Spleen (tissue), 11 donors: Measurements from ENCODE around the gene AMPD1. TPM values are rescaled to one million over a fixed set of nuclear protein-coding genes. Genes with fewer than 3 reads are reported as not detected.

Source experiments
- DNase-seq: peaks from one replicate; pipeline ENCODE4 v3.0.0-alpha.2; 2020
- H3K27ac ChIP-seq, 8 donors: fragments of 200-600 bp; sonication (generic) in 7 of 8; 1 replicate in 4 of 8; 2 replicates in 4 of 8; pipeline versions ENCODE4 v1.5.0 to v1.8.0; 2016 to 2021; ENCODE audit warnings: inconsistent platforms in 4 of 8, mild to moderate bottlenecking in 4 of 8, moderate library complexity in 1 of 8
- H3K27me3 ChIP-seq, 7 donors: fragments of 200-600 bp; sonication (generic) in 6 of 7; replicated peaks in 1 of 7; 1 replicate in 4 of 7; 2 replicates in 3 of 7; pipeline versions ENCODE4 v1.5.0 to v1.8.0; 2016 to 2021; ENCODE audit warnings: inconsistent platforms in 3 of 7, mild to moderate bottlenecking in 1 of 7
- H3K36me3 ChIP-seq, 6 donors: fragments of 200-600 bp; sonication (generic) in 5 of 6; 1 replicate in 4 of 6; 2 replicates in 2 of 6; pipeline versions ENCODE4 v1.5.0 to v1.8.0; 2016 to 2021; ENCODE audit warnings: inconsistent platforms in 2 of 6
- H3K4me1 ChIP-seq, 6 donors: fragments of 200-600 bp; sonication (generic) in 5 of 6; 1 replicate in 3 of 6; 2 replicates in 3 of 6; pipeline versions ENCODE4 v1.5.0 to v1.8.0; 2016 to 2021; ENCODE audit warnings: inconsistent platforms in 3 of 6
- H3K4me3 ChIP-seq, 8 donors: fragments of 200-600 bp; sonication (generic) in 7 of 8; 1 replicate in 4 of 8; 2 replicates in 4 of 8; pipeline versions ENCODE4 v1.5.0 to v1.8.0; 2016 to 2021; ENCODE audit warnings: inconsistent platforms in 4 of 8, mild to moderate bottlenecking in 4 of 8, moderate library complexity in 2 of 8
- H3K9me3 ChIP-seq, 8 donors: fragments of 200-600 bp; sonication (generic) in 7 of 8; 1 replicate in 4 of 8; 2 replicates in 4 of 8; pipeline versions ENCODE4 v1.5.0 to v1.8.0; 2016 to 2021; ENCODE audit warnings: inconsistent platforms in 4 of 8
- POLR2A ChIP-seq, 3 donors: fragments of 450-650 bp; IDR thresholded peaks; one replicate each; pipeline ENCODE4 v1.5.1; 2017; ENCODE audit warnings: antibody characterized with exemption in 3 of 3, mild to moderate bottlenecking in 1 of 3
- POLR2AphosphoS5 ChIP-seq, 3 donors: sonication (generic); formaldehyde crosslinking; IDR thresholded peaks; one replicate each; pipeline ENCODE4 v1.5.1; 2017; ENCODE audit warnings: antibody characterized with exemption in 3 of 3
- WGBS, 5 donors: extraction: QIAGEN DNeasy Blood & Tissue Kit in 3 of 5; methylation state at CpG; one replicate each; pipeline versions ENCODE4 v1.1.5 to v1.1.7; 2013 to 2018; 5-methylcytosine and 5-hydroxymethylcytosine counted together
- intact Hi-C: fragments of 100-400 bp; cut with DNase I; formaldehyde crosslinking; loops from one replicate; pipeline ENCODE4 v1.15.0; 2023; ENCODE audit warnings: low total_unique reads
- polyA plus RNA-seq, 3 donors: library from polyadenylated mRNA; stranded (reverse); fragments of 200-250 nt; gene quantifications; one replicate each; pipeline ENCODE4 v1.2.1, GENCODE V29; 2013
- total RNA-seq, 7 donors: library from RNA; depleted of rRNA in 3 of 7; stranded (reverse); fragments of >200 nt in 3 of 7; fragmentation: NEBNext Ultra II Directional in 4 of 7; extraction: Animal tissue kit (Norgen Biotek cat#: 25700) in 4 of 7; gene quantifications; one replicate each; pipeline versions ENCODE4 v1.1.0 to v1.2.1, GENCODE V29; 2016 to 2021
- TF ChIP-seq, protein P1 (sequence below), 11 experiments: fragments of 200-600 bp in 7 of 11; fragments of 450-650 bp in 4 of 11; sonication (generic) in 4 of 11; IDR thresholded peaks in 8 of 11; conservative IDR thresholded peaks in 3 of 11; 1 replicate in 7 of 11; 2 replicates in 4 of 11; pipeline versions ENCODE4 v1.4.0 to v1.8.0; 2016 to 2021; ENCODE audit warnings: antibody characterized with exemption in 11 of 11, inconsistent platforms in 4 of 11, mild to moderate bottlenecking in 1 of 11
- donor health status: healthy with polysubstance abuse.
- donor health status: DM: no; HTN: no; CAD: no; lungs with moderate emphysema.
- donor health status: DM: no; HTN: no; CAD: no.
- donor health status: Bipolar disorder and iron deficiency.
- donor health status: healthy.
- donor health status: DM: no; HTN: no; CAD: no.
- donor health status: DM: yes; HTN: yes; CAD: no.

AMPD1 gene
- total and polyA plus RNA-seq, 10 donors, result 0.09 to 3.1 (median 1.2) TPM

- WGBS, 5 donors, result 46 to 57% (median 50%) methylated on average over 4 of the region's 4 CpGs
- Histone ChIP-seq H3K36me3 (peaks cover 0 to 84% (median 58%) of the 10 kb centered on the region in 6 donors), H3K27ac (peak overlapping the region; percentile 89 to 95 (median 92)), H3K4me3 (peak overlapping the region; percentile 73 to 88 (median 78)), H3K27me3 (no peaks in the 10 kb centered on the region), H3K4me1 (peaks cover 17 to 57% (median 35%) of the 10 kb centered on the region in 6 donors), H3K9me3 (no peaks in the 10 kb centered on the region)
- no peak for DNase-seq
- TF ChIP-seq POLR2AphosphoS5 (IDR thresholded peaks at IDR 0.05), result no peak
- TF ChIP-seq, protein P1, sequence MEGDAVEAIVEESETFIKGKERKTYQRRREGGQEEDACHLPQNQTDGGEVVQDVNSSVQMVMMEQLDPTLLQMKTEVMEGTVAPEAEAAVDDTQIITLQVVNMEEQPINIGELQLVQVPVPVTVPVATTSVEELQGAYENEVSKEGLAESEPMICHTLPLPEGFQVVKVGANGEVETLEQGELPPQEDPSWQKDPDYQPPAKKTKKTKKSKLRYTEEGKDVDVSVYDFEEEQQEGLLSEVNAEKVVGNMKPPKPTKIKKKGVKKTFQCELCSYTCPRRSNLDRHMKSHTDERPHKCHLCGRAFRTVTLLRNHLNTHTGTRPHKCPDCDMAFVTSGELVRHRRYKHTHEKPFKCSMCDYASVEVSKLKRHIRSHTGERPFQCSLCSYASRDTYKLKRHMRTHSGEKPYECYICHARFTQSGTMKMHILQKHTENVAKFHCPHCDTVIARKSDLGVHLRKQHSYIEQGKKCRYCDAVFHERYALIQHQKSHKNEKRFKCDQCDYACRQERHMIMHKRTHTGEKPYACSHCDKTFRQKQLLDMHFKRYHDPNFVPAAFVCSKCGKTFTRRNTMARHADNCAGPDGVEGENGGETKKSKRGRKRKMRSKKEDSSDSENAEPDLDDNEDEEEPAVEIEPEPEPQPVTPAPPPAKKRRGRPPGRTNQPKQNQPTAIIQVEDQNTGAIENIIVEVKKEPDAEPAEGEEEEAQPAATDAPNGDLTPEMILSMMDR (IDR thresholded peaks at IDR 0.05 in 8 of 11, conservative IDR thresholded peaks at IDR 0.05 in 3 of 11), result no peak
- no peak for TF ChIP-seq POLR2A (IDR thresholded peaks at IDR 0.05)
- intact Hi-C loops, result loop anchor here (5.0 to 10.0 kb wide), 2 partner anchors 41 to 131 kb away; partner anchors contain the start of genes BCAS2 and CSDE1
These were observed 20.6 kb upstream of the AMPD1 start for GRCh38 chr1:114715952-114716303.

- Histone ChIP-seq H3K36me3 (peaks cover 4 to 84% (median 53%) of the 10 kb centered on the region in 6 donors), H3K27ac (no peak overlapping the region), H3K4me3 (no peak overlapping the region), H3K9me3 (no peaks in the 10 kb centered on the region), H3K4me1 (peaks cover 17 to 57% (median 35%) of the 10 kb centered on the region in 6 donors), H3K27me3 (no peaks in the 10 kb centered on the region)
- WGBS, 5 donors, result 84 to 96% (median 89%) methylated on average over 4 of the region's 4 CpGs
- intact Hi-C loops, result loop anchor here (10.0 kb wide), 1 partner anchor 128 kb away; the partner anchor contains the start of gene BCAS2
- no peak for TF ChIP-seq POLR2A (IDR thresholded peaks at IDR 0.05)
- TF ChIP-seq POLR2AphosphoS5 (IDR thresholded peaks at IDR 0.05), result no peak
- TF ChIP-seq, protein P1 (IDR thresholded peaks at IDR 0.05 in 8 of 11, conservative IDR thresholded peaks at IDR 0.05 in 3 of 11), result no peak
- no peak for DNase-seq
These were observed 17.6 kb upstream of the AMPD1 start for GRCh38 chr1:114712977-114713376.

GRCh38 chr1:114710360-114710759, 15.0 kb upstream of the AMPD1 start:
- intact Hi-C loops, result loop anchor here (10.0 kb wide), 1 partner anchor 126 kb away; the partner anchor contains the start of gene BCAS2
- Histone ChIP-seq H3K9me3 (no peaks in the 10 kb centered on the region), H3K4me1 (peaks cover 9 to 35% (median 18%) of the 10 kb centered on the region in 6 donors), H3K27me3 (no peaks in the 10 kb centered on the region), H3K36me3 (peaks cover 8 to 100% (median 67%) of the 10 kb centered on the region in 6 donors), H3K4me3 (no peak overlapping the region), H3K27ac (no peak overlapping the region)
- no peak for DNase-seq
- WGBS, 5 donors, result 93 to 100% (median 98%) methylated on average over 3 of the region's 3 CpGs
- TF ChIP-seq, protein P1 (IDR thresholded peaks at IDR 0.05 in 8 of 11, conservative IDR thresholded peaks at IDR 0.05 in 3 of 11), result no peak
- TF ChIP-seq POLR2AphosphoS5 (IDR thresholded peaks at IDR 0.05), result no peak
- TF ChIP-seq POLR2A (IDR thresholded peaks at IDR 0.05), result no peak

DNA sequence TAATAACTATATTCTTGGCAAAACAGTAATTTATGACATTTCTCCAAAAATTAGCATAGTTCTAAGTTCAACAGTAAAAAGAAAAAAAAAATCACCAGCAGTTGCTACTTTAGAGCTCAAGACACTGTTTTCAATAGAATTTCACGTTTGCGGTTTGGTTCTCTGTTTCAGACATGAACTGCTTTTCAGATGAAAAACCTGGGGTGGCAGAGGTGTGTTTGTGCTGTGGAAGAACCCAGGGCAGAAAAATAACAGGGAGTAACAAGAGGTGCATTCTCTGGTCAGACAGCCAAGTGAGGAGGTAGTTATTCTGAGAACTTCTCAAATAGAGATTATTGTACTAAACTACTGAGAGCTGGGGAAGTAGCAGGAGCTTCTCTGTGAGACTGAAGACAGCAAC, 12.3 kb upstream of the AMPD1 start:
- Histone ChIP-seq H3K27ac (no peak overlapping the region), H3K4me3 (no peak overlapping the region), H3K36me3 (peaks cover 8 to 90% (median 57%) of the 10 kb centered on the region in 6 donors), H3K27me3 (no peaks in the 10 kb centered on the region), H3K4me1 (peaks cover 0 to 9% (median 0%) of the 10 kb centered on the region in 6 donors), H3K9me3 (no peaks in the 10 kb centered on the region)
- DNase-seq, result no peak
- intact Hi-C loops, result no loop called here
- 89 to 96% (median 93%) methylated on average over 2 of the region's 2 CpGs for WGBS, 5 donors
- TF ChIP-seq, protein P1 (IDR thresholded peaks at IDR 0.05 in 8 of 11, conservative IDR thresholded peaks at IDR 0.05 in 3 of 11), result no peak
- TF ChIP-seq POLR2A (IDR thresholded peaks at IDR 0.05) (no peak), POLR2AphosphoS5 (IDR thresholded peaks at IDR 0.05) (no peak)
